DMS53 treated with DMSO at 0.1 percent for 48 hours (cell line): ENCODE data around the gene PSG1.
"Not testable (repeated sequence)": the region's sequence is repeated elsewhere in the genome, so short reads cannot be mapped to it uniquely, and the experiment has no call there.

Source experiments
- DNase-seq: peaks from one replicate; lab custom pipeline; 2025; ENCODE audit not compliant: unreplicated experiment; lab: John Stamatoyannopoulos, UW

The PSG1 gene

GRCh38 chr19:42879613-42880012 is at the start of gene PSG1:
TSS of gene PSG1 (minus strand) at chr19:42879713. CDS start at chr19:42879581, 132 bp downstream.
- DNase-seq = no peak

GRCh38 chr19:42928896-42929295 is 49.4 kb upstream of the PSG1 start:
- DNase-seq = no peak

GRCh38 chr19:42926781-42927180 is 47.3 kb upstream of the PSG1 start:
- DNase-seq = no peak

- DNase-seq = not testable (repeated sequence)
Measured at GRCh38 chr19:42923106-42923505, 43.6 kb upstream of the PSG1 start.

- not testable (repeated sequence) for DNase-seq
Measured at GRCh38 chr19:42920971-42921370, 41.5 kb upstream of the PSG1 start.

GRCh38 chr19:42919757-42920079 is 40.2 kb upstream of the PSG1 start:
- DNase-seq = no peak

GRCh38 chr19:42919070-42919756 is 39.7 kb upstream of the PSG1 start:
- not testable (repeated sequence) for DNase-seq

GRCh38 chr19:42918377-42919069 is 39.0 kb upstream of the PSG1 start:
- not testable (repeated sequence) for DNase-seq

GRCh38 chr19:42917634-42918033 is 38.1 kb upstream of the PSG1 start, which contains the start of gene PSG6:
TSS of gene PSG6 (minus strand) at chr19:42917894. CDS start at chr19:42917792, 102 bp downstream.
- DNase-seq = not testable (repeated sequence)

GRCh38 chr19:42916931-42917330 is 37.4 kb upstream of the PSG1 start:
- DNase-seq = not testable (repeated sequence)

GRCh38 chr19:42913516-42913915 is 34.0 kb upstream of the PSG1 start:
- DNase-seq = not testable (repeated sequence)

GRCh38 chr19:42912941-42913340 is 33.4 kb upstream of the PSG1 start:
- DNase-seq = not testable (repeated sequence)

- not testable (repeated sequence) for DNase-seq
Measured at GRCh38 chr19:42911731-42912130, 32.2 kb upstream of the PSG1 start.

GRCh38 chr19:42906162-42906561 is 26.6 kb upstream of the PSG1 start:
- DNase-seq = not testable (repeated sequence)

- not testable (repeated sequence) for DNase-seq
Measured at GRCh38 chr19:42900561-42900960, 21.0 kb upstream of the PSG1 start.

GRCh38 chr19:42899674-42900073 is 20.2 kb upstream of the PSG1 start:
- not testable (repeated sequence) for DNase-seq

- not testable (repeated sequence) for DNase-seq
Measured at GRCh38 chr19:42899110-42899509, 19.6 kb upstream of the PSG1 start.

- not testable (repeated sequence) for DNase-seq
Measured at GRCh38 chr19:42898656-42899055, 19.1 kb upstream of the PSG1 start.

- not testable (repeated sequence) for DNase-seq
Measured at GRCh38 chr19:42897729-42898128, 18.2 kb upstream of the PSG1 start.

GRCh38 chr19:42890446-42890845 is 10.9 kb upstream of the PSG1 start:
- DNase-seq = not testable (repeated sequence)

GRCh38 chr19:42887876-42888445 is 8.4 kb upstream of the PSG1 start:
- not testable (repeated sequence) for DNase-seq

- not testable (repeated sequence) for DNase-seq
Measured at GRCh38 chr19:42882730-42883129, 3.2 kb upstream of the PSG1 start.
